Hepatocyte (in vitro differentiated cells): ENCODE data around the gene KIF17.

Experiments
- CTCF ChIP-seq: fragments of 200-600 bp; sonication (generic); IDR thresholded peaks from 2 replicates; pipeline ENCODE4 v1.5.1; 2016; ENCODE audit warnings: antibody characterized with exemption, mild to moderate bottlenecking; ENCODE audit not compliant: poor library complexity
- EZH2phosphoT487 ChIP-seq: fragments of 200-600 bp; sonication (generic); IDR thresholded peaks from one replicate; pipeline ENCODE4 v1.6.1; 2018; ENCODE audit warnings: antibody characterized with exemption, mild to moderate bottlenecking, low read depth, moderate library complexity; ENCODE audit not compliant: unreplicated experiment, severe bottlenecking

- TF ChIP-seq CTCF: no peak
- TF ChIP-seq EZH2phosphoT487: no peak
Measured at GRCh38 chr1:20695515-20695914, 22.3 kb downstream of the KIF17 start.
